ENCODE results near the gene MIA3. TPM values are rescaled to one million over a fixed set of nuclear protein-coding genes. Genes with fewer than 3 reads are reported as not detected.
"Not testable (repeated sequence)": the region's sequence is repeated elsewhere in the genome, so short reads cannot be mapped to it uniquely, and the experiment has no call there.

Gene MIA3
- 51.6 and 52.6 TPM in 2 replicates for total RNA-seq

- intact Hi-C loops (cut with micrococcal nuclease) = loop anchor here (1.0 to 5.0 kb wide), 3 partner anchors 17 to 151 kb away; no protein-coding TSS in a partner anchor
Measured at GRCh38 chr1:222618001-222618879, at the start of gene MIA3. Gene MIA3 (plus strand): TSS chr1:222618097. CDS start chr1:222618111, 14 bp downstream.

GRCh38 chr1:222570837-222571236 is 47.1 kb upstream of the MIA3 start:
- intact Hi-C loops (cut with micrococcal nuclease) = no loop called here

GRCh38 chr1:222579316-222579715 is 38.6 kb upstream of the MIA3 start:
- intact Hi-C loops (cut with micrococcal nuclease) = no loop called here

GRCh38 chr1:222582099-222582774 is 35.7 kb upstream of the MIA3 start:
- intact Hi-C loops (cut with micrococcal nuclease) = no loop called here

GRCh38 chr1:222583079-222583478 is 34.8 kb upstream of the MIA3 start:
- intact Hi-C loops (cut with micrococcal nuclease) = no loop called here

GRCh38 chr1:222586842-222587241 is 31.1 kb upstream of the MIA3 start:
- intact Hi-C loops (cut with micrococcal nuclease) = no loop called here

GRCh38 chr1:222588135-222588534 is 29.8 kb upstream of the MIA3 start:
- intact Hi-C loops (cut with micrococcal nuclease) = no loop called here

GRCh38 chr1:222589462-222590302 is 28.2 kb upstream of the MIA3 start, which contains the start of gene TAF1A:
Gene TAF1A (minus strand): TSS chr1:222589933.
- intact Hi-C loops (cut with micrococcal nuclease) = loop anchor here (1.0 kb wide), 4 partner anchors 28 to 124 kb away; no protein-coding TSS in a partner anchor

GRCh38 chr1:222592171-222592570 is 25.7 kb upstream of the MIA3 start:
- intact Hi-C loops (cut with micrococcal nuclease) = no loop called here

- intact Hi-C loops (cut with micrococcal nuclease) = no loop called here
Measured at GRCh38 chr1:222594789-222595188, 23.1 kb upstream of the MIA3 start.

GRCh38 chr1:222596696-222597095 is 21.2 kb upstream of the MIA3 start:
- intact Hi-C loops (cut with micrococcal nuclease) = no loop called here

GRCh38 chr1:222600281-222600680 is 17.6 kb upstream of the MIA3 start:
- intact Hi-C loops (cut with micrococcal nuclease) = no loop called here

- intact Hi-C loops (cut with micrococcal nuclease) = no loop called here
Measured at GRCh38 chr1:222601257-222601656, 16.6 kb upstream of the MIA3 start.

GRCh38 chr1:222606757-222607156 is 11.1 kb upstream of the MIA3 start:
- intact Hi-C loops (cut with micrococcal nuclease) = no loop called here

GRCh38 chr1:222609111-222609510 is 8.8 kb upstream of the MIA3 start:
- intact Hi-C loops (cut with micrococcal nuclease) = not testable (repeated sequence)

- intact Hi-C loops (cut with micrococcal nuclease) = no loop called here
Measured at GRCh38 chr1:222610728-222611127, 7.2 kb upstream of the MIA3 start.

- intact Hi-C loops (cut with micrococcal nuclease) = no loop called here
Measured at GRCh38 chr1:222613627-222614026, 4.3 kb upstream of the MIA3 start.

- intact Hi-C loops (cut with micrococcal nuclease) = loop anchor here (2.0 to 5.0 kb wide), 2 partner anchors 149 to 526 kb away; partner anchors contain the start of gene TLR5
Measured at GRCh38 chr1:222616525-222616924, 1.4 kb upstream of the MIA3 start.

GRCh38 chr1:222617367-222617951 is 438 bp upstream of the MIA3 start:
- intact Hi-C loops (cut with micrococcal nuclease) = loop anchor here (1.0 to 5.0 kb wide), 4 partner anchors 28 to 525 kb away; partner anchors contain the start of genes AIDA, BROX, TAF1A and TLR5

GRCh38 chr1:222618880-222619596 is 1.1 kb downstream of the MIA3 start:
- intact Hi-C loops (cut with micrococcal nuclease) = loop anchor here (1.0 to 5.0 kb wide), 3 partner anchors 16 to 152 kb away; no protein-coding TSS in a partner anchor
